Adrenal gland (tissue), 5 donors: Measurements from ENCODE around the gene HCAR3.

Experiments
- POLR2A ChIP-seq, 2 donors: fragments of 450-650 bp; IDR thresholded peaks; one replicate each; pipeline ENCODE4 v1.6.1; 2017; ENCODE audit warnings: antibody characterized with exemption in 2 of 2, mild to moderate bottlenecking in 2 of 2, moderate library complexity in 1 of 2
- TF ChIP-seq, protein P1 (sequence below), 6 experiments: fragments of 450-650 bp in 4 of 6; fragments of 200-600 bp in 2 of 6; sonication (generic) in 1 of 6; IDR thresholded peaks; 1 replicate in 5 of 6; 2 replicates in 1 of 6; pipeline versions ENCODE4 v1.5.1 to v1.8.0; 2016 to 2021; ENCODE audit warnings: antibody characterized with exemption in 6 of 6, mild to moderate bottlenecking in 2 of 6, moderate library complexity in 1 of 6
- donor health status: DM: no; HTN: no; CAD: no.

DNA sequence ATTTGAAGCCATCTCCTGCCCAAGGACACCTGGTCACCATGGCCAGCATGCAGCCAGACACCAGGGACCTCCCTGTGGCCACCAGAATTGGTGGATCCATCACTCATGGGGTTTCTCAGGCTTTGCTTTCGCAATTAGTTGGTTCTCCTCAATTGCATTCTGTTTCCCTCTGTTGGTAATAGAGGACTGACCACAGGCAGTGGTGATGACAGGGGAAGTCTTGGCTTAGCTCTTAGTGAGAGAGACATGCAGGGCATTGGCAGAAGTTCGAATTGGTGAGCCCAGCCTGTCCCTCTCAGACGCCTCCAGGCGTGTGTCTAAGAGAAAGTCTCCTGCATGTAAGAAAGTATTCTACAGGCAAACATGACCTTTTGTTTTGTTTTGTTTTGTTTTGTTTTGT is 34.8 kb downstream of the HCAR3 start:
- TF ChIP-seq POLR2A (IDR thresholded peaks at IDR 0.05) = no peak
- TF ChIP-seq, protein P1, sequence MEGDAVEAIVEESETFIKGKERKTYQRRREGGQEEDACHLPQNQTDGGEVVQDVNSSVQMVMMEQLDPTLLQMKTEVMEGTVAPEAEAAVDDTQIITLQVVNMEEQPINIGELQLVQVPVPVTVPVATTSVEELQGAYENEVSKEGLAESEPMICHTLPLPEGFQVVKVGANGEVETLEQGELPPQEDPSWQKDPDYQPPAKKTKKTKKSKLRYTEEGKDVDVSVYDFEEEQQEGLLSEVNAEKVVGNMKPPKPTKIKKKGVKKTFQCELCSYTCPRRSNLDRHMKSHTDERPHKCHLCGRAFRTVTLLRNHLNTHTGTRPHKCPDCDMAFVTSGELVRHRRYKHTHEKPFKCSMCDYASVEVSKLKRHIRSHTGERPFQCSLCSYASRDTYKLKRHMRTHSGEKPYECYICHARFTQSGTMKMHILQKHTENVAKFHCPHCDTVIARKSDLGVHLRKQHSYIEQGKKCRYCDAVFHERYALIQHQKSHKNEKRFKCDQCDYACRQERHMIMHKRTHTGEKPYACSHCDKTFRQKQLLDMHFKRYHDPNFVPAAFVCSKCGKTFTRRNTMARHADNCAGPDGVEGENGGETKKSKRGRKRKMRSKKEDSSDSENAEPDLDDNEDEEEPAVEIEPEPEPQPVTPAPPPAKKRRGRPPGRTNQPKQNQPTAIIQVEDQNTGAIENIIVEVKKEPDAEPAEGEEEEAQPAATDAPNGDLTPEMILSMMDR (IDR thresholded peaks at IDR 0.05) = no peak
